Measurements from ENCODE around the gene PHC2.

- no peak for TF ChIP-seq POLR2AphosphoS5 (IDR thresholded peaks at IDR 0.05; ENCODE audit: low read depth, low read length)
- TF ChIP-seq POLR2A (IDR thresholded peaks at IDR 0.05; ENCODE audit: low read depth, low read length): no peak
- no peak for TF ChIP-seq TAF1 (IDR thresholded peaks at IDR 0.05; ENCODE audit: low read depth, low read length)
- no peak for TF ChIP-seq PAX5 (IDR thresholded peaks at IDR 0.05; ENCODE audit: insufficient read depth, low read length, severe bottlenecking)
- TF ChIP-seq SPI1 (IDR thresholded peaks at IDR 0.05; ENCODE audit: low read depth, low read length): no peak
- TF ChIP-seq POU2F2 (IDR thresholded peaks at IDR 0.05; ENCODE audit: low read depth, low read length): no peak
Measured at GRCh38 chr1:33468967-33469366, 38.1 kb upstream of the PHC2 start.
